H1 (cell line): ENCODE data around the gene SERPINF2. TPM values are rescaled to one million over a fixed set of nuclear protein-coding genes. Genes with fewer than 3 reads are reported as not detected.

ENCODE experiments used
- CTCF ChIA-PET: fragments of 300-600 bp; sonication (Branson Sonifier 250); formaldehyde crosslinking; loops from one replicate; lab custom pipeline; 2021; ENCODE audit not compliant: partially characterized antibody; lab: Charles Lee
- POLR2A ChIA-PET: fragments of 300-600 bp; sonication (Branson Sonifier 250); formaldehyde crosslinking; loops from one replicate; lab custom pipeline; 2021; ENCODE audit warnings: inconsistent platforms; ENCODE audit not compliant: partially characterized antibody; lab: Charles Lee
- DNase-seq, 2 experiments: peaks; one replicate each; pipeline versions ENCODE4 v3.0.0 to v3.0.0-alpha.2; 2010 to 2022; ENCODE audit warnings: low spot score in 2 of 2, low read depth in 1 of 2, mixed read lengths in 1 of 2
- FAIRE-seq: peaks from 2 replicates; lab custom pipeline; 2011; peaks lifted over from hg19 to GRCh38; lab: Jason Lieb, UNC
- H2AFZ ChIP-seq: 2 replicates; pipeline ENCODE4 v1.8.1; 2012; ENCODE audit warnings: low read length, inconsistent platforms
- H2AK5ac ChIP-seq: 2 replicates; pipeline ENCODE4 v1.6.1; 2013; ENCODE audit warnings: low read depth, low read length
- H2BK120ac ChIP-seq: replicated peaks from 2 replicates; pipeline ENCODE3; 2013; ENCODE audit warnings: low read depth, low read length, inconsistent platforms
- H2BK12ac ChIP-seq: 2 replicates; pipeline ENCODE4 v1.6.1; 2013; ENCODE audit warnings: low read depth, low read length
- H2BK15ac ChIP-seq: 2 replicates; pipeline ENCODE4 v1.6.1; 2013; ENCODE audit warnings: low read length
- H2BK20ac ChIP-seq: 2 replicates; pipeline ENCODE4 v1.6.1; 2013; ENCODE audit warnings: low read length
- H2BK5ac ChIP-seq: 2 replicates; pipeline ENCODE4 v1.6.1; 2013; ENCODE audit warnings: low read depth, low read length
- H3K14ac ChIP-seq: 2 replicates; pipeline ENCODE4 v1.6.1; 2013; ENCODE audit warnings: inconsistent platforms; ENCODE audit not compliant: insufficient read length
- H3K18ac ChIP-seq: 2 replicates; pipeline ENCODE4 v1.6.1; 2013; ENCODE audit warnings: low read length; ENCODE audit errors: extremely low read depth
- H3K23ac ChIP-seq: 2 replicates; pipeline ENCODE4 v1.6.1; 2013; ENCODE audit warnings: inconsistent platforms; ENCODE audit not compliant: insufficient read length
- H3K23me2 ChIP-seq: 2 replicates; pipeline ENCODE4 v1.6.1; 2013; ENCODE audit warnings: low read depth, low read length
- H3K27ac ChIP-seq: 2 replicates; pipeline ENCODE4 v1.6.1; 2011; ENCODE audit warnings: low read depth, low read length, inconsistent platforms
- H3K27me3 ChIP-seq, 4 experiments: replicated peaks in 1 of 4; 1 replicate in 1 of 4; 2 replicates in 3 of 4; pipeline versions ENCODE4 v1.6.1 to v1.8.1; 2011 to 2013; ENCODE audit warnings: low read length in 3 of 4, mild to moderate bottlenecking in 3 of 4, inconsistent platforms in 2 of 4, mixed read lengths in 2 of 4, moderate library complexity in 1 of 4; ENCODE audit not compliant: control insufficient read depth in 3 of 4, insufficient read depth in 3 of 4; ENCODE audit errors: extremely low read depth in 1 of 4
- H3K36me3 ChIP-seq, 4 experiments: 2 replicates each; pipeline versions ENCODE4 v1.6.1 to v1.8.1; 2011 to 2013; ENCODE audit warnings: mild to moderate bottlenecking in 4 of 4, low read length in 3 of 4, moderate library complexity in 2 of 4, control low read depth in 1 of 4, inconsistent platforms in 1 of 4; ENCODE audit not compliant: insufficient read depth in 4 of 4, control insufficient read depth in 2 of 4
- H3K4ac ChIP-seq: replicated peaks from 2 replicates; pipeline ENCODE3; 2013; ENCODE audit warnings: low read length, low read depth, mixed read lengths, inconsistent platforms; ENCODE audit not compliant: insufficient read length
- H3K4me1 ChIP-seq, 4 experiments: replicated peaks in 1 of 4; 1 replicate in 1 of 4; 2 replicates in 3 of 4; pipeline versions ENCODE4 v1.6.1 to v1.8.1; 2011 to 2013; ENCODE audit warnings: low read length in 3 of 4, inconsistent platforms in 2 of 4, mixed read lengths in 1 of 4; ENCODE audit not compliant: insufficient read depth in 4 of 4, control insufficient read depth in 3 of 4
- H3K4me2 ChIP-seq, 2 experiments: 2 replicates each; pipeline versions ENCODE4 v1.6.1 to v1.8.1; 2011 to 2013; ENCODE audit warnings: low read depth in 2 of 2, low read length in 2 of 2, control low read depth in 1 of 2, inconsistent platforms in 1 of 2, mild to moderate bottlenecking in 1 of 2; ENCODE audit not compliant: insufficient read depth in 1 of 2
- H3K4me3 ChIP-seq, 4 experiments: fragments of 200-600, 300-600 bp in 1 of 4; sonication (generic), shearing (Covaris generic), sonication (Bioruptor Twin) in 1 of 4; 2 replicates each; pipeline versions ENCODE4 v1.5.1 to v1.8.1; 2011 to 2016; ENCODE audit warnings: low read length in 4 of 4, low read depth in 3 of 4, control low read depth in 2 of 4, inconsistent platforms in 2 of 4, mild to moderate bottlenecking in 2 of 4, mixed read lengths in 1 of 4, moderate library complexity in 1 of 4; ENCODE audit not compliant: insufficient read depth in 2 of 4; ENCODE audit errors: extremely low read depth in 1 of 4
- H3K56ac ChIP-seq: replicated peaks from 2 replicates; pipeline ENCODE3; 2013; ENCODE audit warnings: low read depth, mild to moderate bottlenecking, mixed read lengths, low read length, inconsistent platforms; ENCODE audit not compliant: insufficient read length
- H3K79me1 ChIP-seq: 2 replicates; pipeline ENCODE4 v1.6.1; 2013; ENCODE audit warnings: low read depth, low read length, control low read depth
- H3K79me2 ChIP-seq, 2 experiments: 2 replicates each; pipeline versions ENCODE4 v1.6.1 to v1.8.1; 2012 to 2013; ENCODE audit warnings: low read length in 2 of 2, mild to moderate bottlenecking in 2 of 2, inconsistent platforms in 1 of 2; ENCODE audit not compliant: insufficient read depth in 2 of 2, control insufficient read depth in 1 of 2
- H3K9ac ChIP-seq, 4 experiments: replicated peaks in 1 of 4; 1 replicate in 1 of 4; 2 replicates in 3 of 4; pipeline versions ENCODE4 v1.6.1 to v1.8.1; 2011 to 2013; ENCODE audit warnings: low read depth in 3 of 4, low read length in 3 of 4, control low read depth in 2 of 4, mild to moderate bottlenecking in 2 of 4, moderate library complexity in 2 of 4, inconsistent platforms in 1 of 4; ENCODE audit errors: extremely low read depth in 1 of 4
- H3K9me3 ChIP-seq, 2 experiments: 2 replicates each; pipeline versions ENCODE4 v1.6.1 to v1.8.1; 2012 to 2013; ENCODE audit warnings: mild to moderate bottlenecking in 2 of 2, moderate library complexity in 2 of 2, control low read depth in 1 of 2, inconsistent platforms in 1 of 2, low read depth in 1 of 2, low read length in 1 of 2, mixed read lengths in 1 of 2; ENCODE audit not compliant: insufficient read depth in 2 of 2
- H4K20me1 ChIP-seq, 2 experiments: replicated peaks in 1 of 2; 2 replicates each; pipeline versions ENCODE3 to v1.8.1; 2011 to 2013; ENCODE audit warnings: inconsistent platforms in 2 of 2, low read length in 2 of 2, mild to moderate bottlenecking in 1 of 2; ENCODE audit not compliant: insufficient read depth in 2 of 2, control insufficient read depth in 1 of 2
- H4K5ac ChIP-seq: 2 replicates; pipeline ENCODE4 v1.6.1; 2013; ENCODE audit warnings: low read length, low read depth, mixed read lengths, inconsistent platforms; ENCODE audit not compliant: insufficient read length
- H4K8ac ChIP-seq: 2 replicates; pipeline ENCODE4 v1.8.0; 2013; ENCODE audit warnings: mild to moderate bottlenecking, moderate library complexity, low read length, inconsistent platforms; ENCODE audit not compliant: insufficient read depth; ENCODE audit errors: extremely low read depth
- H4K91ac ChIP-seq: replicated peaks from 2 replicates; pipeline ENCODE3; 2013; ENCODE audit warnings: low read length, mixed read lengths, inconsistent platforms; ENCODE audit not compliant: insufficient read length
- ATF2 ChIP-seq: IDR thresholded peaks from 2 replicates; pipeline ENCODE4 v1.6.1; 2012; ENCODE audit warnings: low read length, inconsistent platforms
- JUN ChIP-seq: IDR thresholded peaks from 2 replicates; pipeline ENCODE4 v1.6.1; 2011; ENCODE audit warnings: low read depth, mild to moderate bottlenecking, improper control_type of control experiment, low read length
- NRF1 ChIP-seq: IDR thresholded peaks from 2 replicates; pipeline ENCODE4 v1.6.1; 2011; ENCODE audit warnings: mild to moderate bottlenecking, low read depth, low read length, improper control_type of control experiment
- WGBS, 2 experiments: shearing (Covaris generic) in 1 of 2; methylation state at CpG; one replicate each; pipeline versions ENCODE4 v1.1.6 to v1.1.7; 2013 to 2015; ENCODE audit warnings: low lambda C conversion rate in 2 of 2, mixed read lengths in 2 of 2, inconsistent platforms in 1 of 2, low coverage in 1 of 2, missing lambda C conversion rate in 1 of 2; ENCODE audit not compliant: insufficient replicate concordance in 2 of 2, insufficient coverage in 1 of 2, insufficient read length in 1 of 2; ENCODE audit errors: extremely low coverage in 1 of 2, missing lambda C conversion rate in 1 of 2; 5-methylcytosine and 5-hydroxymethylcytosine counted together
- polyA plus RNA-seq, 7 experiments: library from polyadenylated mRNA; depleted of rRNA in 3 of 7; stranded (reverse) in 5 of 7; unstranded in 2 of 7; fragments of >200 nt in 5 of 7; fragments of 200-250 nt in 2 of 7; gene quantifications; 1 replicate in 5 of 7; 2 replicates in 1 of 7; 4 replicates in 1 of 7; pipeline versions ENCODE4 v1.2.1 to v1.2.3, GENCODE V29; 2011 to 2013; ENCODE audit warnings: missing spikeins in 2 of 7, mixed read lengths in 2 of 7
- total RNA-seq: library from RNA; stranded (reverse); fragmentation: NEBNext Ultra II Directional; extraction: Animal tissue kit (Norgen Biotek cat#: 25700); gene quantifications from 2 replicates; pipeline ENCODE4 v1.2.1, GENCODE V29; 2021

The SERPINF2 gene
- total and polyA plus RNA-seq, 2 of the 8 experiments (the other 6 are each of a cell fraction or from before 2014, with no cell fraction given): 1.8 to 3.2 TPM

DNA sequence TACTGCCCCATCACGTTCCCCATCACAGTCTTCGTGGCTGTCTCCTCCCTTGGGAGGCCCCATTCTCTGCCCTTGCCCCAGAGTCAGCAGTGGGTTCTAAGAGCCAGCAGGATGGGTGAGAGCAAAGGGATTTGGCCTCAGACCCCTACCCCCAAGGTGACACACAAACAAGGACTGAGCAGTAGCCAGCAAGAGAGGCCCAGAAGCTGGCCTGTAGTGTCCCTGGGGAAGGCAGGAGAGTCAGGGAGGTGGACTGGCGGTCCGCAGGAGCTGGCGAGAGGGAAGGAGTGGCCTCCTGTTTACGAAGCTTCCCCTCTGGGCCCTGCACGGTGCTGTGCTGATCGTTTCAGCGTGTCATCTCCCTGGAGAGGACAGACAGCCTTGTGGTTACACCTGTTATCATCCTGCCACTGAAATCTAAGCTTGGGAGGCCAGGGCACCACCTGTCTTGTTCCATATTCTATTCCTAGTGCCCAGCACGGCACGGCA is 9.8 kb upstream of the SERPINF2 start:
- POLR2A ChIA-PET: interaction anchor here (1.1 to 2.2 kb wide), 5 partner anchors 8 to 30 kb away, joined by 3 to 8 read pairs (median 4); partner anchors contain the start of genes SERPINF1 and WDR81
- 93% methylated on average over 11 of the region's 11 CpGs; no CpG with 5 or more reads in 1 of the 2 experiments for WGBS, 2 experiments

More for the DNA sequence above, 9.8 kb upstream of the SERPINF2 start:
- Histone ChIP-seq H3K4me3 (no peak overlapping the region), H3K79me1 (no peaks in the 10 kb centered on the region), H3K4me2 (no peak overlapping the region), H3K27ac (no peak overlapping the region), H2BK120ac (no peak overlapping the region), H3K9me3 (no peaks in the 10 kb centered on the region), H4K91ac (no peak overlapping the region), H3K9ac (no peak overlapping the region), H3K56ac (no peak overlapping the region), H3K18ac (no peak overlapping the region), H3K79me2 (no peaks in the 10 kb centered on the region; a peak in 1 of 4 replicates), H2AFZ (no peak overlapping the region), H3K4ac (no peak overlapping the region), H2BK15ac (no peak overlapping the region), H2BK5ac (no peak overlapping the region), H2BK20ac (no peak overlapping the region), H2BK12ac (no peak overlapping the region), H3K23ac (no peak overlapping the region), H3K27me3 (no peaks in the 10 kb centered on the region), H4K8ac (no peak overlapping the region), H4K5ac (no peak overlapping the region), H3K36me3 (no peaks in the 10 kb centered on the region; a peak in 2 of 8 replicates), H3K4me1 (peaks cover 0 to 7% (median 1%) of the 10 kb centered on the region in 4 experiments; a peak in 4 of 7 replicates), H2AK5ac (no peak overlapping the region), H3K14ac (no peak overlapping the region), H3K23me2 (no peaks in the 10 kb centered on the region), H4K20me1 (peaks cover 0 to 4% of the 10 kb centered on the region in 2 experiments)
- DNase-seq (no peak), FAIRE-seq (no peak)
- no peak for TF ChIP-seq ATF2
- TF ChIP-seq NRF1: no peak
- no peak for TF ChIP-seq JUN
- CTCF ChIA-PET: interaction anchor here (0.7 to 7.1 kb wide), 8 partner anchors 12 to 61 kb away, joined by 3 to 34 read pairs (median 4); no protein-coding TSS in a partner anchor
